Measurements from ENCODE around the gene MCM7. TPM values are rescaled to one million over a fixed set of nuclear protein-coding genes. Genes with fewer than 3 reads are reported as not detected.
A peak's percentile ranks its signal among the peaks of the same experiment; 100 is the strongest.

Gene MCM7
- total RNA-seq, 1 experiment from 2014 or later = 183 TPM

DNA sequence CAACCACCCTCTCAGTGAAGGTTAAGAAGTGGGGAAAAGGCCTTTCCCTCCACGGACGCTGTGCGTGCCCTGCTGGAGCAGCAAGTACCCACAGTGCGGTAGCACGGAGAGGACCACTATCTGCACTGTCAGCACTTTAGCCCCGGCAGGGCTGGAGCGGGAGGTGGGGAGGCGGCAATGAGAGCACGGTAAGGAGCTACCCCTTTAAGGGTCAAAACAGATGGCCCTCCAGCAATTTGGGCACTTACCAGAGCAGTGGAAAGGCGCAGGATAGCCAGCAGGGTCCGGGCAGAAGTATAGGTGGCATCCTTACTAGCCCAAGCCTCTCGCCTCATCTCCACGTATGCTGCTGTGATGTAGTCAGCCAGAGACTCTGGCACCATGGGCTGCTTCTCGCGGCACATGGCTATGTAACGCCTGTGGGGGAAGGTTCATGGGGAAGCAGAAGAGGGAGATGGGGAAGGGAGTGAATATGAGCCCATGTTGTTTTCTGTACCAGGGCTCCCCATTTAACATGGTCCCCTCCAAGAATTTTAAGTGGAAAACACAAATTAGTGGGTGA lies 7.2 kb downstream of the MCM7 start:
- DNase-seq (ENCODE audit: low read depth) = no peak

DNA sequence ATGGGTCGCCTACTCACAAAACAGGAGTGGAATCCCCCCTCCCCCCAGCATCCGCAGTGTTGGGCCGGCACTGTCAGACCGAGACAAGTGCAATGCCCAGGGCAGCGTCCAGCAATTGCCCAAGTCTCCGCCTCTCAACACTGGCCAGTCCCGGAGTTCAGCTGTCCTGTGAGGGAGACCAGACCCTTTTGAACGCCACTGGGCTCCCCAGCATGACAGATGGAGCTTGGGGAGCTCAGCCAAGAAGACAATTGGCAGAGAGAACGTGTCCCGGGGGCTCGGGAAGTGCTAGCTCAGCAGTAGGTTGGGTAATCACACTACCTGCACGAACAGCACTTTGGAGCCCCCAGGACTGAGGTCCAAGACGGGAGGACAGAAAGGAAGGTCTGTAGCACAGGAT lies 7.7 kb downstream of the MCM7 start:
- no peak for DNase-seq (ENCODE audit: low read depth)

DNA sequence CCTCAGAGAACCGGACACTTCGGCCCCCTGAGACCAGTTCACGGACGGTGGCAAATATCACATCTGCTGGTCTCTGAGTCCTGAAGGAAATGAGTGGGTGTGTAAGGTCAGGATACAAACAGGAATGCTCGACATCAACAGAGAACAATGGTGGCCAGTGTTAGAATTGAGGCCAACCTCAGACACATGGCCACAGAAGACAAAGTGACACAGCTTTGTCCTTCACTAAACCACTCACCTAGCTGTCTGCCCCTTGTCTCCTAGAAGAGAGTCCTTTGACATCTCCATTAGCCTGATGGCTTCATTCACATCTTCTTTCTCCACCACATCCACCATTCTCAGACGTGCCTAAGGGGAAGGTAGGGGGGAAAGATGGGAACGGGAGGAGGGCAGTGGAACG lies 8.1 kb downstream of the MCM7 start:
- no peak for DNase-seq (ENCODE audit: low read depth)

DNA sequence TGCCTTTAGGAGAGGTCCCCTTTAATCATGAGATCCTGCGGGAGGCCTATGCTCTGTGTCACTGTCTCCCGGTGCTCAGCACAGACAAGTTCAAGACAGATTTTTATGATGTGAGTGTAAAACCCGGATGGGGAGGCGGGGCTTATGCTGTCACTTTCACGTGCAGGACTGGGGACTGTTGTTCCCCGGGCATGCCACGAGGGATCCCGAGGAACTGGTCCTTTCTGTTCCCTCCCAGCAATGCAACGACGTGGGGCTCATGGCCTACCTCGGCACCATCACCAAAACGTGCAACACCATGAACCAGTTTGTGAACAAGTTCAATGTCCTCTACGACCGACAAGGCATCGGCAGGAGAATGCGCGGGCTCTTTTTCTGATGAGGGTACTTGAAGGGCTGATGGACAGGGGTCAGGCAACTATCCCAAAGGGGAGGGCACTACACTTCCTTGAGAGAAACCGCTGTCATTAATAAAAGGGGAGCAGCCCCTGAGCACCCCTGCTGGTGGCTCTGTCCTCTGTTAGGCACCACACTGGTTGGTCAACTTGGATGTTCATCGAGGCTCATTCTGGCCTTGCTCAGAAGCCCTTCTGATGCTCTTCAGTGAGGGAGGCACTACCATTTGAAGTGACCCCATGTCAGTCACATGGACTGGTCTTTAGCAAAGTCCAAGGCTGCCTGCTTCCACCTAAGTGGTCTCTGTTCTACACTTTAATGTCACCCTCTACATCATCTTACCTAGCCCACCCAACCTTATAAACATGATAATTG lies 9.6 kb downstream of the MCM7 start:
- peak; percentile 44 for DNase-seq (ENCODE audit: low read depth)

DNA sequence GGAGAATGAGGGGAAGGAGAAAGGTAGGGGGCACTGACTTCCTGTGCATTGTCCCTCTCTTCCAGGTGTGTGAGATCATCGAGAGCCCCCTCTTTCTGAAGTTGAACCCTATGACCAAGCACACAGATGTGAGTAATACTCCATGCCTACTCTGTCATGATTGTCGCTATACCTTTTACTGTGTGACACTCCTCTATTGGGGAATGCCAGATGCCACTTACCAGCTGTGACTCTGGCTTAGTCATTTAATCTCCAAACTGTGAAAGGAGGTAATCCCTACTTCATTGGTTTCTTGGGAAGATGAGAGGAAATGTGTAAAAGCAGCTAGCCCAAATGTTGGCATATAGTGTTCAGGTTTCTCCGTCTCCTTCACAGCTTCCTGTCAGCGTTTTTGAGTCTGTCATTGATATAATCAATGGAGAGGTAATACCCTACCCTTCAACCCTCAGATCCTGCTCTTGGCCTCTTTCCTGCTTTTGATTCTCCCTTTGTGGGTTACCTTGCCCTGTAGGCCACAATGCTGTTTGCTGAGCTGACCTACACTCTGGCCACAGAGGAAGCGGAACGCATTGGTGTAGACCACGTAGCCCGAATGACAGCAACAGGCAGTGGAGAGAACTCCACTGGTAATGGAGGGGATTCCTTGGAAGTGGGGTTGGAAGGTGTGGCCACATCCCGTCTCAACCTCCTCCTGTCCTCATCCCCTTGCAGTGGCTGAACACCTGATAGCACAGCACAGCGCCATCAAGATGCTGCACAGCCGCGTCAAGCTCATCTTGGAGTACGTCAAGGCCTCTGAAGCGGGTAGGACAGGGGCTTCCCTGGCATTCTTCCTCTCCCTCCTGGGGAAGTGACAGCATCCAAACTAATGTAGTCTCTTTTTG lies 10.4 kb downstream of the MCM7 start:
- DNase-seq (ENCODE audit: low read depth) = peak; percentile 37

DNA sequence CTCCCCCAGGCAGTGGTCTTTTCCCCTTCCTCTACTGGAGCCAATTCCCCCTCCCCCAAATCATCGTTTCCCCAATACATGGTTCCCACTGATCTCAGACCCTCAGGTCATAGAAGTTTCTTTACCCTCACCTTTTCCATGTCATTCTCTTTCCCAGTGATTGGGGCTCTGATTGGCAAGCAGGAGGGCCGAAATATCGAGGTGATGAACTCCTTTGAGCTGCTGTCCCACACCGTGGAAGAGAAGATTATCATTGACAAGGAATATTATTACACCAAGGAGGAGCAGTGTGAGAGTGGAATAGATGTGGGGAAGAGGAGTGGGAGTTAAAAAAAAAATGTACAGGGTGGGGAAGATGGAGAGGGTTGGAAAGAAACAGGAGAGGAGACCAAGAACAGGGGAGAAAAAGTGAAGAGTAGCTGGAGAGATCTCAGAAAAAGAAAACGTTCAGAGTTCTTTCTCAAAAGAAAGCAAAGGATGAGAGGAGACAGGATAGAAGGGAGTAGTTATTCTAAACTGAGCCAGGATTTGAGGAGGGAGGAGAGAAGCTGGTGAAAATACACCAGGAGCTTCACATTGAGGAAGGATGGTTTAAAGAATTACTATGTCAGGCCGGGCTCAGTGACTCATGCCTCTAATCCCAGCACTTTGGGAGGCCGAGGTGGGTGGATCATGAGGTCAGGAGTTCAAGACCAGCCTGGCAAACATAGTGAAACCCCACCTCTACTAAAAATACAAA lies 11.6 kb downstream of the MCM7 start:
- peak; percentile 66 for DNase-seq (ENCODE audit: low read depth)

DNA sequence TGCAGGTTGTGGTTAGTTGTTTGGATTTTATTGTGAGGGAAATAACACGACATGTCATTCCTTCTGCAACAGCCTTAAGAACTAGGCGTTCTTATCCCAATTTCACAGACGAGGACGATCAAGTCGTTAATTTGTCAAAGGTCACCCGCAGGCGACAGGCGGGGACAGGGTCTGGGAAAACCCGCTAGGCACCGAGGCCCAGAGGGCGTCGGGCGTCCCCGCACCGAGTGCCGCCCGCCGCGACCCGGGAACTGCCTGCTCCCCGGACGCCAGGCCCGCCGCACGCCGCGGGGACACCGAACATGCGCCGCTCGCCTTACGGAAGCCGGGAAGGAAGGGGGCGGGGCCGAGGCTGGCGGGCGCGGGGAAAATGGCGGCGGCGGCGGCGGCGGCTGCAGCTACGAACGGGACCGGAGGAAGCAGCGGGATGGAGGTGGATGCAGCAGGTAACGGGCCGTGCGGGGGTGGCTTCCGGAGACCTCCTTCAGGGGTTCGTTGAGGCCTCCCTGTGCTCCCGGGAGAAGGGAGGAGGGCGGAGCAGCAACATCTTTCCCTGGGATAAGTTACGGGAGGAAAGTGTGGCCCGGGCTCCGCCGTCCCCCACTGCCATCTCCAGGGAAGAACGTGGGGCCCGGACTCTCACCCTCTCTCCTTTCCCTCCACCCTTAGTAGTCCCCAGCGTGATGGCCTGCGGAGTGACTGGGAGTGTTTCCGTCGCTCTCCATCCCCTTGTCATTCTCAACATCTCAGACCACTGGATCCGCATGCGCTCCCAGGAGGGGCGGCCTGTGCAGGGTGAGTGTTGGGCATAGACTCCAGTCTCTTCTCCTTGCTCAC lies 12.4 kb downstream of the MCM7 start, which contains the start of gene COPS6:
Gene COPS6, plus strand, starts transcription at position 349 of the 837 bp plus-strand sequence. Its CDS starts 22 bp downstream, at position 371.
- peak; percentile 74 for DNase-seq (ENCODE audit: low read depth)

DNA sequence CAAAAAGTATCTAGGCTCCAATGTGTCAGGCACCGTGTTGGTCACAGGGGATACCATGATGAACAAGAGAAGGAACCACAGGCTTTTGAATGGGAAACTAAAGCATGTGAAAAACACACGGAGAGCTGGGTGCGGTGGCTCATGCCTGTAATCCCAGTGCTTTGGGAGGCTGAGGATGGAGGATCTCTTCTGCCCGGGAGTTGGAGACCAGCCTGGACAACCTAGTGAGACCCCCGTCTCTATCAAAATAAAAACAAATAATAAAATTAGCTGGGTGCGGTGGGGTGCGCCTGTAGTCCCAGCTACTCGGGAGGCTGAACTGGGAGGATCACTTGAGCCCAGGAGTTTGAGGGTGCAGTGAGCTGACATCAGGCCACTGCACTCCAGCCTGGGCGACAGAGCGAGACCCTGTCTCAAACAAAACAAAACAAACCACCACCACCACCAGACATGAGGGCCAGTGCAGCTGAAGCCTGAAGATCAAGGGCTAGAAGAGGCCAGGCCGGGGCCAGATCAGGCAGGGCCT lies 13.0 kb downstream of the MCM7 start:
- no peak for DNase-seq (ENCODE audit: low read depth)

DNA sequence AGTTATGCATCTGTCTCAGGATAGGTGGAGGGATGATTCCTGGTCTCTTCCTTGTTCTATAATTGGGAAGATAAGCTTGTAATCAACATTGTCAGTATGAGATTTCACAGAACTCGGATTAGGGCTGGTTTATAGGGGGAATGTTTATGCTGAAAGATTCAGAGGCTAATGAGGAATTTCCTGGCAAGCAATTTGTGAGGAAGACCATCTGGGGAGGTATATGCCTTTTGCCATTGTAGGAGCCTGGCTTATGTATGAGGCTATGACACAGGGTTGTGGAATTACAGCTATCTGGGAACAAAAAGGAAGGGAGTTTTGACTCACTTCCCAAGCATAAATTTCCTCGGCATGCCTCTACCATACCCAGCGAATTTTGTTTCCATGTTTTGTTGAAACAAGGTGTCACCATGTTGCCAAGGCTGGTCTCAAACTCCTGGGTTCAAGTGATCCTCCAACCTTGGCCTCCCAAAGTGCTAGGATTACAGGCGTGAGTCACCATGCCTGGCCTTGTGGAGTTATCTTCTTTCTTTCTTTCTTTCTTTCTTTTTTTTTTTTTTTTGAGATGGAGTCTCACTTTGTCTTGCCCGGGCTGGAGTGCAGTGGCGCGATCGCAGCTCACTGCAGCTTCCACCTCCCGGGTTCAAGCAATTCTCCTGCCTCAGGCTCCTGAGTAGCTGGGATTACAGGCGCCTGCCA lies 14.0 kb downstream of the MCM7 start:
- peak; percentile 99 for DNase-seq (ENCODE audit: low read depth)

DNA sequence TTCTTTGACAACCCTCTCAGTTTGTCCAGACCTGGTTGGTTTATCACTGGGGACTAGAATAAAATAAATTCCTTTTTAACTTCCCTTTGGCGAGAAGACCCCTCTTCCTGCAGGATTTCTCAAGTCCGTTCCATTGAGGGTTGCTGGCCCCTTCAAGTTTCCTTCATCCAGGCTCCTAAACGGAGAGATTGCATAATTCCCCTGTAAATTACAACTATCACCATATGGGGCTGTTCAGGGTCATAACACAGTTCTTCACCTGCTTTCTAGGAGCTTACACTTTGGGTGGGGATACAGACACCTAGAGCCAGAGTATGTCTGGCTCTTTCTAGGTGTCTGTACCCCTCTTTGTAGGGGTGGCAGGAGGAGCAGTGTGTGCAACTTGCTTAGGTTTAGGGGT lies 15.7 kb downstream of the MCM7 start:
- DNase-seq (ENCODE audit: low read depth) = no peak

DNA sequence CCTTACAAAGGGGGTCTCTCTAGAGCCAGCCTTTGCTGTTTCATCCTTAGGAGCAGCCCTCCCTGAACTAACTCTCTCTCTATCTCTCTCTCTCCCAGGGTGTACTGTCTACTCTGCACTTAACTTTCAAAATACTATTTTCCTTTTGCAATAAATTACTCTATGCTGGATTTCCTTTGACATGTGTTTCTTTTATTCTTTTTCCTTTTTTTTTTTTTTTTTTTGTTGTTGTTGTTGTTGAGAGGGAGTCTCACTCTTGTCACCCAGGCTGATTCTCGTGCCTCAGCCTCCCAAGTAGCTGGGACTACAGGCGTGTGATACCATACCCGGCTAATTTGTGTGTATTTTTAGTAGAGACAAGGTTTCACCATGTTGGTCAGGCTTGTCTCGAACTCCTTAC lies 18.2 kb downstream of the MCM7 start:
- DNase-seq (ENCODE audit: low read depth) = no peak

DNA sequence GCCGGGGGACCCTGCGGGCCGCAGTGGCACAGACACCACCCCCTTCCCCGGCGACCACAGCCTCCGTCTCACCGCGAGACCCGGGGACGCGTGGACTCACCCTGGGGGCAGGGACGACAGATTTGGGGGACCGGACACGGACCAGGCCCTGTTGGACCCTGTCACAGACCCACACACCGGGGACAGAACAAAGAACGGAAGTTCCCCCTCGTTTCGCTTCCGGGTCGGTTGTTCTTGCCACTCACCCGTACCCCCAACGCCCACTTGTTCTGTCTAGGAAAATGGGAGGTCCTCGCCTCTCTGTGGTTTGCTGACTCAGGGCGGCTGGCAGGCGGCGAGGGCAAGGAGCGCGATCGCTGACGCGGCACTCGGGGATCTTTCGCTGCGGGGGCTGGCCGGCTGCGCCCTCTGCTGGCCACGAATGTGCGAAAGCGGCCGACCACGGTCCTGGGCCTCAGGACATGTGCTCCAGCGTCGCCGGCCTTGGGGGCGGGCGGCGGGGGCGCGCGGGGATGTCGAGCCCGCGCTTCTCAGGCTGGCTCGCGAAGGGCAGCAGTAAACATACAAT lies 19.6 kb downstream of the MCM7 start, which contains the start of gene ZNF3:
Gene ZNF3, minus strand, starts transcription at position 189 of the 568 bp plus-strand sequence. CDS start 4,366 bp downstream, outside the sequence.
- peak; percentile 99 for DNase-seq (ENCODE audit: low read depth)

DNA sequence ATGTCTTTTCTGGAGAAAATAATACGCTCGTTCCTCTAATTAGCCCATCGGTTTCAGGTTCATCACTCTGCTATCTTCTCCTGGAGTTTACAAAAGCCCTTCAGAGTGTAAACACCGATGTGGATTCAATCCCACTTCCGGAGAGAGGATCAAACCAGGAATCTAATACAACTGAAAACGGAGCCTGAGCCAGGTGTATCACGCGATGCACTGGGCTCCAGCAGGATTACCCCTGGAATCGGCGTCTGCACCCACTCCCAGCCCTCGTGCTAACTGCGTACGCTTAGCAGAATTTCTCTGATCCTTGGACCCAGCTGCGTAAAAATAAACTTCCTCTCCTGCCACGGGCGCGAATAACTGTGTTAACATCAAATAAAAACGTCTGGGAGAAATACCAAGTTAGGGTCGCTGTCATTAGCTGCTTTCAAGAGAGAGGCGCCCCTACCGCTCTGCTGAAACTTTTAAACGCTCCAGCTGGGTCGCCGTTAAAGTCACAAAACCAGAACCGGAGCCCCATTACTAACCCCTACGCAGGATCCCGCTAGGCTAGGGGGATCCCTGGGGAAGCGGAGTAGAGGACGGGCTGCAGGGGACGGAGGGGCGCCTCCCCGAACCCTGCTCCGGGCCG lies 20.2 kb downstream of the MCM7 start:
- DNase-seq (ENCODE audit: low read depth) = peak; percentile 34

DNA sequence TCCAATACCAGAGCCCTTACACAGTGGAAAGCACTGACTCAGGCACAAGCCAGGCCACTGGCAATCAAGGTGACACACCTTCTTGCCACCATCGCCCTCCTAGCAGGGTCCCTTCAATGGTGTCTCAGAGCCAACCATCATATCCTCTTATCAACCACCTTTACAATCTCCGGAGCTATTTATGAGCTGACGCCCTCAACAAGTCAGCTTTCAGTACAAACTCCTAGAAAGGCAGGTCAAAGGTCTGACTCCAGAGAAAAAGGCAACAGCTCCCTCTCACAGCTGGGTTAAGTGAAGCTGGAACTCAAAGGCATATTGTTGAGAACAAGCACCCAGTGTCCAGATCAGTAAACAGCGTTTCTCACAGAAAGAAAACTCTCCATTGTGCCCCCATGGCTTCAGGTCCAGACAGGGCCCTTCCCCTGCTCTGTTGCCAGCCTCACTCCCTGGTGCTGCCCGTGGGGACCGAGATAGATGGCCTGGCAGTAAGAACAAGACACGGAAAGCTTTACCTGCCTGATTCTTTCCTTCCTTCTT lies 22.1 kb downstream of the MCM7 start:
- no peak for DNase-seq (ENCODE audit: low read depth)

DNA sequence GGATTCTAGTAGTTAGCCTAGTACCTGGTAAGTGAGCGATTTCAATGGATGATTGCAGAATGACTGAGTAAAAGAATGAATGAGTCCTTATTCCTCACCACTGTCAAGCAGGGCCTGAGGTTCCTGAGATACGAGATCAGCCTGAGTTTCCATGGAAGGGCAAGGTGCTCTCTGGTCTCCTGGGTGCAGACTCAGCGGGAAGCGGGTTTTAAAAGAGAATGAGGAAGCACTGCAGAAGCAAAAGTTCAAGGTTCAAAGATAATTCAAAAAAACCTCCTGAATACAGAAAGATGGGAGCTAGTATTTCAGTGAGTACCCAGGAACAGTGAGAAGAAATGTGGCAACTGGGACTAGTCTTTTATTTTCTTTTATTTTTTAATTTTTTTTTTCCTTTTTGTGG lies 24.0 kb downstream of the MCM7 start:
- DNase-seq (ENCODE audit: low read depth) = no peak

DNA sequence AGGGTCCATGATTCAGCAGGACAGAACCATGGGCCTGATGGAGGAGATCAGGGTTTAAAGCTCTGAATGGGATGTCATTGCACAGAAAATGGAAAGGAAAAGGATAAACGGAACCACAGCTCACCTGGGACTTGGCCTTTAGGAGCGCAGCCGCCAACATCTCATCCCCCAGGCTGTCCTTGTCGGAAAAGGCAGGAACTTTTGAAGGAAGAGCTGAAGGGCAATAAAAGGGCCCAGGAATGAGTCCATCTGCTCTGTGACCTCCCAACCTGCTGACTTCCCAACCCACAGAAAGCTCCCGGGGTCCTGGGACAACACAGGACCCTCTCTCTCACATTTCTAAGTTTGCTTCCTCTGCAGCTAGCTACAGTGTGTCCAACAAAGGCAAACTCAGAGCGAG lies 25.8 kb downstream of the MCM7 start:
- no peak for DNase-seq (ENCODE audit: low read depth)

DNA sequence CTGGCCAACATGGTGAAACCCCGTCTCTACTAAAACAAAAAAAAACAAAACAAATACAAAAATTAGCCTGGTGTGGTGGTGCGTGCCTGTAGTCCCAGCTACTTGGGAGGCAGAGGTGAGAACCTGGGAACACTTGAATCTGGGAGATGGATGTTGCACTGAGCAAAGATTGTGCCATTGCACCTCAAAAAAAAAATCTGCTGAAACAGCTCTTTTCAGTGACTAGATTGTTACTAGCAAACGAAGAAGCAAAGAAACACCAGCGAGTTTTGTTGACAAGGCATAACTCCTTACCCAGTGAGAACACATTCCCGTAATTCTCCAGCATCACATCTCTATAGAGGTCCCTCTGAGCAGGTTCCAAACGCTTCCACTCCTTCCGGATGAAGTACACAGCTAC lies 26.4 kb downstream of the MCM7 start:
- DNase-seq (ENCODE audit: low read depth) = no peak

DNA sequence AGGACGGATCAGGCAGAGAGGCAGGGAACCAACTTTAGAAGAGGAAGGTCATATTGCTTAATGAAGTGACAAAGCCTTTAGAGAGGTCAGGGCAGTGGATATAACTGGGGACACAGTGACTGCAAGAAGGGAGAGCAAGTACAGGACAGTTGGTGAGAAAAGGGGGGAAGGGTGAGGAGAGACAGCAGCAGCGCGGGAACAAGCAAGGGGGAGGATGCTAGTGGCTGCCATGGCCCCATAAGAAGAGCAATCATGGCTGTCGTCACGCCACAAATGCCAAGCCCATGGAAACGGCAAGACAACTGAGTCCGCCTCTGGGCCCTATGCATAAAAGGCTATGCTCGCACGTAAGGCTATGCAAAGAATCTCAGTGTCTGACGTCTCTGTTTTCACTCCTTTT lies 28.7 kb downstream of the MCM7 start:
- no peak for DNase-seq (ENCODE audit: low read depth)

Measured in M059J (cell line).